Fibroblast of lung (primary cell): Measurements from ENCODE around the gene IVD. TPM values are rescaled to one million over a fixed set of nuclear protein-coding genes. Genes with fewer than 3 reads are reported as not detected.

Source experiments
- DNase-seq, 2 donors: peaks; one replicate each; pipeline versions ENCODE4 v3.0.0 to v3.0.0-alpha.2; 2010; ENCODE audit warnings: low read depth in 2 of 2
- H2AFZ ChIP-seq: 2 replicates; pipeline ENCODE4 v1.5.1; 2012; ENCODE audit warnings: low read length, control low read depth, inconsistent platforms
- H3K27ac ChIP-seq: 2 replicates; pipeline ENCODE4 v1.5.1; 2011; ENCODE audit warnings: low read length, control low read depth; ENCODE audit not compliant: insufficient read depth
- H3K27me3 ChIP-seq: 2 replicates; pipeline ENCODE4 v1.5.1; 2011; ENCODE audit warnings: mild to moderate bottlenecking, low read length; ENCODE audit not compliant: control insufficient read depth, insufficient read depth
- H3K36me3 ChIP-seq: 2 replicates; pipeline ENCODE4 v1.5.1; 2011; ENCODE audit warnings: low read length; ENCODE audit not compliant: control insufficient read depth, insufficient read depth
- H3K4me1 ChIP-seq: 2 replicates; pipeline ENCODE4 v1.5.1; 2011; ENCODE audit warnings: low read length; ENCODE audit not compliant: control insufficient read depth, insufficient read depth; ENCODE audit errors: extremely low read depth
- H3K4me2 ChIP-seq: 2 replicates; pipeline ENCODE4 v1.5.1; 2011; ENCODE audit warnings: low read length, control low read depth; ENCODE audit not compliant: insufficient read depth; ENCODE audit errors: extremely low read depth
- H3K4me3 ChIP-seq, 4 experiments: fragments of 200-600 bp in 1 of 4; sonication (generic) in 1 of 4; replicated peaks in 1 of 4; 2 replicates each; pipeline ENCODE4 v1.5.1; 2011 to 2016; ENCODE audit warnings: low read length in 4 of 4, low read depth in 3 of 4, mild to moderate bottlenecking in 3 of 4, control low read depth in 2 of 4, inconsistent platforms in 1 of 4, mixed read lengths in 1 of 4; ENCODE audit not compliant: insufficient read depth in 1 of 4; ENCODE audit errors: control extremely low read depth in 1 of 4
- H3K79me2 ChIP-seq: 2 replicates; pipeline ENCODE4 v1.5.1; 2012; ENCODE audit warnings: mild to moderate bottlenecking, low read length, inconsistent platforms; ENCODE audit not compliant: control insufficient read depth, insufficient read depth
- H3K9ac ChIP-seq: 2 replicates; pipeline ENCODE4 v1.5.1; 2011; ENCODE audit warnings: mild to moderate bottlenecking, low read length, control low read depth; ENCODE audit not compliant: insufficient read depth
- H3K9me3 ChIP-seq: 2 replicates; pipeline ENCODE4 v1.5.1; 2012; ENCODE audit warnings: low read depth, low read length; ENCODE audit not compliant: control insufficient read depth, insufficient read depth
- H4K20me1 ChIP-seq: 2 replicates; pipeline ENCODE4 v1.5.1; 2011; ENCODE audit warnings: low read length; ENCODE audit not compliant: control insufficient read depth, insufficient read depth; ENCODE audit errors: extremely low read depth
- EZH2 ChIP-seq: IDR thresholded peaks from 2 replicates; pipeline ENCODE4 v1.5.1; 2012; ENCODE audit warnings: low read length, control low read depth, mild to moderate bottlenecking; ENCODE audit errors: missing control alignments
- polyA plus RNA-seq, 2 donors: library from polyadenylated mRNA; depleted of rRNA in 1 of 2; stranded (reverse) in 1 of 2; unstranded in 1 of 2; fragments of >200 nt; gene quantifications; 2 replicates each; pipeline ENCODE4 v1.2.1, GENCODE V29; 2011 to 2012; ENCODE audit warnings: missing spikeins in 1 of 2
- total RNA-seq: library from RNA; depleted of rRNA; stranded (reverse); fragments of >200 nt; gene quantifications from 2 replicates; pipeline ENCODE4 v1.2.1, GENCODE V29; 2014
- TF ChIP-seq, protein P1 (sequence below), 2 donors: IDR thresholded peaks in 1 of 2; conservative IDR thresholded peaks in 1 of 2; 1 replicate in 1 of 2; 2 replicates in 1 of 2; pipeline ENCODE4 v1.5.1; 2011 to 2012; ENCODE audit warnings: low read length in 2 of 2, control low read depth in 1 of 2, inconsistent platforms in 1 of 2, low read depth in 1 of 2, mild to moderate bottlenecking in 1 of 2

The IVD gene
- total and polyA plus RNA-seq, 2 donors (not counting 1 experiment from before 2014, with no cell fraction given), result 37.9 to 61.8 TPM

DNA sequence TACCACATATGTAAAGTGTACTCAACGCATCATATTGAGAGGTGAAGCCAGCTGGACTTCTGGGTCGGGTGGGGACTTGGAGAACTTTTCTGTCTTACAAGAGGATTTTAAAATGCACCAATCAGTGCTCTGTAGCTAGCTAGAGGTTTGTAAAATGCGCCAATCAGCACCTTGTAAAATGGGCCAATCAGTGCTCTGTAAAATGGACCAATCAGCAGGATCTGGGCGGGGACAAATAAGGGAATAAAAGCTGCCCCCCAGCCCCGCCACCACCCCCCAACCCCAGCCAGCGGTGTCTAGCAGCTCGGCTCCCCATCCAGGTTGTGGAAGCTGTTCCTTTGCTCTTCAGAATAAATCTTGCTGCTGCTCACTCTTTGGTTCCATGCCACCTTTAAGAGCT is 6.2 kb upstream of the IVD start:
- Histone ChIP-seq H3K79me2 (no peaks in the 10 kb centered on the region), H3K4me3 (no peak overlapping the region), H3K9me3 (no peaks in the 10 kb centered on the region), H3K27me3 (no peaks in the 10 kb centered on the region), H3K4me2 (no peak overlapping the region), H3K36me3 (no peaks in the 10 kb centered on the region), H4K20me1 (no peaks in the 10 kb centered on the region), H3K9ac (no peak overlapping the region), H3K27ac (no peak overlapping the region), H2AFZ (no peak overlapping the region), H3K4me1 (no peaks in the 10 kb centered on the region)
- TF ChIP-seq, protein P1, sequence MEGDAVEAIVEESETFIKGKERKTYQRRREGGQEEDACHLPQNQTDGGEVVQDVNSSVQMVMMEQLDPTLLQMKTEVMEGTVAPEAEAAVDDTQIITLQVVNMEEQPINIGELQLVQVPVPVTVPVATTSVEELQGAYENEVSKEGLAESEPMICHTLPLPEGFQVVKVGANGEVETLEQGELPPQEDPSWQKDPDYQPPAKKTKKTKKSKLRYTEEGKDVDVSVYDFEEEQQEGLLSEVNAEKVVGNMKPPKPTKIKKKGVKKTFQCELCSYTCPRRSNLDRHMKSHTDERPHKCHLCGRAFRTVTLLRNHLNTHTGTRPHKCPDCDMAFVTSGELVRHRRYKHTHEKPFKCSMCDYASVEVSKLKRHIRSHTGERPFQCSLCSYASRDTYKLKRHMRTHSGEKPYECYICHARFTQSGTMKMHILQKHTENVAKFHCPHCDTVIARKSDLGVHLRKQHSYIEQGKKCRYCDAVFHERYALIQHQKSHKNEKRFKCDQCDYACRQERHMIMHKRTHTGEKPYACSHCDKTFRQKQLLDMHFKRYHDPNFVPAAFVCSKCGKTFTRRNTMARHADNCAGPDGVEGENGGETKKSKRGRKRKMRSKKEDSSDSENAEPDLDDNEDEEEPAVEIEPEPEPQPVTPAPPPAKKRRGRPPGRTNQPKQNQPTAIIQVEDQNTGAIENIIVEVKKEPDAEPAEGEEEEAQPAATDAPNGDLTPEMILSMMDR (conservative IDR thresholded peaks at IDR 0.05 in 1 of 2, IDR thresholded peaks at IDR 0.05 in 1 of 2; ENCODE audit: low read depth in 1 of 2, low read length in 2 of 2), result no peak
- no peak for TF ChIP-seq EZH2
- DNase-seq, result no peak

DNA sequence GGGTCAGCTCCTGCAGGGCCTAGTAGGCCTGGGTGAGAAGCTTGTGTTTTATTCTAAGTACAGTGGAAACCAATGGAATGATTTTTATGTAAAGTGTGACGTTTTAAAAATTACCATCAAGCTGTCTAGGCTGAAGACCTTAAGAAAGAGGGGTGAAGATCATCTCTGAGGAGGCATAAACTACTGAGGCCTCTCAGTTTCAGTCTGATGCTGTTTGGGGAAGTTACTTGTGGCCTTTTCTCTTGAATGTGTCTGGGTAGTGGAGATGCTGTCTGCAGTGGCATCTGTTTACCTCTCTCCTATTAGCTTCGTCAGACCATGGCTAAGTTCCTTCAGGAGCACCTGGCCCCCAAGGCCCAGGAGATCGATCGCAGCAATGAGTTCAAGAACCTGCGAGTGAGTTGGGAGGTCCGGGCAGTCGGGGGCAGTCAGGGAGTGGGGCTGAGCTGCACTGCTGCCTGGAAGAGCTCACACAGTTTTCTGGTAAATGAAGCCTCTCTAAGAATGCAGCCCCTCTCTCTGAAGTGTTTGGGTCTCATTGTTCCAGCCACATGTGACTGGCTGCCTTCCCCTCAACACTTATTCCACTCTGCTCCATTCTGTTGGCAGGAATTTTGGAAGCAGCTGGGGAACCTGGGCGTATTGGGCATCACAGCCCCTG is 1.9 kb downstream of the IVD start:
- Histone ChIP-seq H3K9me3 (no peaks in the 10 kb centered on the region), H3K36me3 (peaks cover 11% of the 10 kb centered on the region), H4K20me1 (no peaks in the 10 kb centered on the region), H2AFZ (no peak overlapping the region), H3K4me1 (peaks cover 3% of the 10 kb centered on the region), H3K79me2 (peaks cover 10% of the 10 kb centered on the region), H3K4me3 (no peak overlapping the region), H3K9ac (no peak overlapping the region), H3K4me2 (peak overlapping the region; percentile 18), H3K27ac (no peak overlapping the region), H3K27me3 (no peaks in the 10 kb centered on the region)
- TF ChIP-seq, protein P1 (conservative IDR thresholded peaks at IDR 0.05 in 1 of 2, IDR thresholded peaks at IDR 0.05 in 1 of 2; ENCODE audit: low read depth in 1 of 2, low read length in 2 of 2), result no peak
- TF ChIP-seq EZH2, result no peak
- DNase-seq, result no peak

DNA sequence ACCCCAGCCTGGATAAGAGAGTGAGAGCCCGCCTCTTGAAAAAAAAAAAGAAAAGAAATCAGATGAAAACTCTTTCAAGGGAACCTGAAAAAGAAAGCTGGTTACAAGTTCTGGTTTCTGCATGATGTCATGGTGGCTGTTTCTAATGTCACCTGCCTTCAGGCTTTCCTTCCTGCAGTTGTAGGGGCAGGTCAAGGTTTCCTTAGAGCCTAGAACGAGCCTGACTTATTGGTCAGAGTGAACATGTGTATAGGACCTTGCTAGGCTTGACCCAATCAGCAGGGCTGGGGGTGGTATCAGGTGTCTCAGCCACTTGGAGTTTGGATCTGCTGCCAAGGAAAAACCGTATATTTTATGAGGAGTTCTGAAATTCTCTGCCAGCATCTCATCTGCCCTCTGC is 3.8 kb downstream of the IVD start:
- H3K27ac ChIP-seq, result no peak overlapping the region
- no peak for TF ChIP-seq EZH2
- TF ChIP-seq, protein P1 (conservative IDR thresholded peaks at IDR 0.05 in 1 of 2, IDR thresholded peaks at IDR 0.05 in 1 of 2; ENCODE audit: low read depth in 1 of 2, low read length in 2 of 2), result no peak
- H3K4me1 ChIP-seq, result peaks cover 3% of the 10 kb centered on the region
- no peak overlapping the region for H2AFZ ChIP-seq
- H3K79me2 ChIP-seq, result peaks cover 10% of the 10 kb centered on the region
- no peaks in the 10 kb centered on the region for H3K9me3 ChIP-seq
- H3K4me2 ChIP-seq, result no peak overlapping the region
- no peaks in the 10 kb centered on the region for H3K27me3 ChIP-seq
- H3K4me3 ChIP-seq, result no peak overlapping the region
- DNase-seq, result no peak
- peaks cover 21% of the 10 kb centered on the region for H3K36me3 ChIP-seq
- no peaks in the 10 kb centered on the region for H4K20me1 ChIP-seq
- no peak overlapping the region for H3K9ac ChIP-seq
